ENCODE results near the gene COL4A2.
A peak's percentile ranks its signal among the peaks of the same experiment; 100 is the strongest.

The COL4A2 gene

GRCh38 chr13:110342474-110342873 lies 35.4 kb downstream of the COL4A2 start:
- no peak overlapping the region for H3K4me3 ChIP-seq (ENCODE audit: low read depth, low read length)
- no peaks in the 10 kb centered on the region for H3K36me3 ChIP-seq (ENCODE audit: control insufficient read depth in 2 of 2, insufficient read depth in 1 of 2, low read length in 2 of 2)
- TF ChIP-seq ZFHX2 (tag by site-specific recombination; conservative IDR thresholded peaks at IDR 0.05) (0 out of 2 replicates have a peak, but pooled peaks have one; percentile 7), ZSCAN30 (tag by site-specific recombination; IDR thresholded peaks at IDR 0.05) (no peak)
- CTCF ChIA-PET = no interaction called here
- POLR2A ChIA-PET = no interaction called here
- no peaks in the 10 kb centered on the region for H3K9me3 ChIP-seq (ENCODE audit: control insufficient read depth, insufficient read depth, low read depth, low read length)
- no peak overlapping the region for H3K27ac ChIP-seq (ENCODE audit: extremely low read depth, low read depth, low read length)
- peaks cover 10% of the 10 kb centered on the region for H3K4me1 ChIP-seq (ENCODE audit: control insufficient read depth, insufficient read depth, low read length)

- no peak overlapping the region for H3K27ac ChIP-seq (ENCODE audit: extremely low read depth, low read depth, low read length)
Measured at GRCh38 chr13:110343241-110343865, 36.3 kb downstream of the COL4A2 start.

GRCh38 chr13:110344320-110344719 lies 37.2 kb downstream of the COL4A2 start:
- Histone ChIP-seq H3K4me1 (ENCODE audit: control insufficient read depth, insufficient read depth, low read length) (peaks cover 7% of the 10 kb centered on the region), H3K4me3 (ENCODE audit: low read depth, low read length) (no peak overlapping the region), H3K27ac (ENCODE audit: extremely low read depth, low read depth, low read length) (no peak overlapping the region), H3K36me3 (ENCODE audit: control insufficient read depth in 2 of 2, insufficient read depth in 1 of 2, low read length in 2 of 2) (no peaks in the 10 kb centered on the region), H3K9me3 (ENCODE audit: control insufficient read depth, insufficient read depth, low read depth, low read length) (no peaks in the 10 kb centered on the region)
- ChIA-PET POLR2A (interaction anchor here (1.5 kb wide), 1 partner anchor 44 kb away, joined by 3 read pairs; no protein-coding TSS in a partner anchor), CTCF (interaction anchor here (0.6 to 1.4 kb wide), 2 partner anchors 8 to 772 kb away, joined by 3 to 5 read pairs; no protein-coding TSS in a partner anchor)
- TF ChIP-seq SETDB1 (IDR thresholded peaks at IDR 0.05; ENCODE audit: insufficient read length, low read length) = peak; percentile 67
- TF ChIP-seq ZBTB44 (tag by site-specific recombination; IDR thresholded peaks at IDR 0.05) = peak; percentile 63; the same call in 1 of the 2 replicates
- TF ChIP-seq KLF17 (tag by site-specific recombination; IDR thresholded peaks at IDR 0.05) = no peak

More at GRCh38 chr13:110343241-110343865, 36.3 kb downstream of the COL4A2 start:
- Histone ChIP-seq H3K4me3 (ENCODE audit: low read depth, low read length) (no peak overlapping the region), H3K9me3 (ENCODE audit: control insufficient read depth, insufficient read depth, low read depth, low read length) (no peaks in the 10 kb centered on the region), H3K4me1 (ENCODE audit: control insufficient read depth, insufficient read depth, low read length) (peaks cover 7% of the 10 kb centered on the region), H3K36me3 (ENCODE audit: control insufficient read depth in 2 of 2, insufficient read depth in 1 of 2, low read length in 2 of 2) (no peaks in the 10 kb centered on the region)
- TF ChIP-seq RBAK (tag by site-specific recombination; IDR thresholded peaks at IDR 0.05) = no peak
- no peak for TF ChIP-seq ZBTB49 (tag by site-specific recombination; IDR thresholded peaks at IDR 0.05; ENCODE audit: low read depth)
- ChIA-PET CTCF (interaction anchor here (1.4 kb wide), 1 partner anchor 9 kb away, joined by 5 read pairs; no protein-coding TSS in a partner anchor), POLR2A (interaction anchor here (1.5 kb wide), 1 partner anchor 43 kb away, joined by 3 read pairs; no protein-coding TSS in a partner anchor)

GRCh38 chr13:110345266-110345665 lies 38.2 kb downstream of the COL4A2 start:
- no peaks in the 10 kb centered on the region for H3K9me3 ChIP-seq (ENCODE audit: control insufficient read depth, insufficient read depth, low read depth, low read length)
- no peaks in the 10 kb centered on the region for H3K36me3 ChIP-seq (ENCODE audit: control insufficient read depth in 2 of 2, insufficient read depth in 1 of 2, low read length in 2 of 2)
- POLR2A ChIA-PET = no interaction called here
- CTCF ChIA-PET = no interaction called here
- no peak for TF ChIP-seq ZNF658 (tag by site-specific recombination; IDR thresholded peaks at IDR 0.05)
- TF ChIP-seq ZNF560 (tag by site-specific recombination; IDR thresholded peaks at IDR 0.05; ENCODE audit: borderline replicate concordance) = no peak
- no peak for TF ChIP-seq ZNF596 (tag by site-specific recombination; IDR thresholded peaks at IDR 0.05)
- TF ChIP-seq ZNF530 (tag by site-specific recombination; IDR thresholded peaks at IDR 0.05; ENCODE audit: low read depth) = no peak
- no peak for TF ChIP-seq ZNF670 (tag by site-specific recombination; IDR thresholded peaks at IDR 0.05; ENCODE audit: low read depth)
- TF ChIP-seq BCL6B (tag by site-specific recombination; IDR thresholded peaks at IDR 0.05) = no peak
- no peak for TF ChIP-seq ZNF544 (tag by site-specific recombination; IDR thresholded peaks at IDR 0.05)
- H3K4me3 ChIP-seq (ENCODE audit: low read depth, low read length) = no peak overlapping the region
- H3K27ac ChIP-seq (ENCODE audit: extremely low read depth, low read depth, low read length) = no peak overlapping the region
- H3K4me1 ChIP-seq (ENCODE audit: control insufficient read depth, insufficient read depth, low read length) = peaks cover 7% of the 10 kb centered on the region
